Measurements from ENCODE around the gene FRMPD4. TPM values are rescaled to one million over a fixed set of nuclear protein-coding genes. Genes with fewer than 3 reads are reported as not detected.

FRMPD4 gene
- total RNA-seq, 1 donor from 2014 or later, result 0.79 TPM

DNA sequence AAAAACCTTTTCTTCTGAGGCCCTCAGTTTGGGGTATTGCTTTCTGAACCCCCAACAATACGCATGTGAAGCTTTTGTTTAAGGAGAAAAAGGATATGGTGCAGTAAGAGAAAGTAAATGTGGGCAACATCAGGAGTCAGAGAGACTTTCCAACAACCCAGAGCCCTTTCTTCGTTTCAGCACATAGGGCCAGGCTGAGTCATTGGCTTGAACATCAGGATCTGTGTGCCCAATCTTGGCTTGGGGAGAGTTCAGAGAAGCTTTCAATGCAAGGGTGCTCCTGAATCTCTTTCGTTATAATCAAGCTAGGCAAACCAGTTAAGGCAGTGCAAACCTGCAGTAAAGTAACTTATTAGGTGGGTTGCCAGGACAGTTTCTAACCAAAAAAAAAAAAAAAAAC is 191.2 kb downstream of the FRMPD4 start:
- no peak for TF ChIP-seq CTCF (IDR thresholded peaks at IDR 0.05; ENCODE audit: insufficient read depth, low read length, severe bottlenecking)

DNA sequence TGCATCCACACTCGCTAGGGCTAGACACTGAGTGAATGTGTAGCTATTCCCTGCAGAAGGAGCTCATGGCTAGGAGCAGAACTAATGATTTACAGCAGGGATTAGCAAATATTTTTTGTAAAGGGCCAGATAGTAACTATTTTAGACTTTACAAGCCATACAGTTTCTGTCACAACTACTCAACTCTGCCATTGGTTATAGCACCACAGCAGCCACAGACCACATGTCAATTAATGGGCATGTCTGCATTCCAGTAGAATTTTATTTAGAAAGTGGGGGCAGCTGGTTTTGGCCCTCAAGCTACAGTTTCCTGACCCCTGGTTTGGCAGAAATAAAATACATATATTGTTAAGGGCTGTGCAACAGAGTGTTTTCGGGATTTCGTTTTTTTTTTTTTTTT is 192.6 kb downstream of the FRMPD4 start:
- Histone ChIP-seq H3K36me3 (ENCODE audit: control insufficient read depth, insufficient read depth, low read length) (no peaks in the 10 kb centered on the region), H3K27me3 (ENCODE audit: control insufficient read depth, insufficient read depth, low read length) (no peaks in the 10 kb centered on the region), H3K4me3 (ENCODE audit: low read depth, low read length) (no peak overlapping the region)
- DNase-seq (ENCODE audit: low read depth) (no peak), FAIRE-seq (no peak)
- TF ChIP-seq CTCF (IDR thresholded peaks at IDR 0.05; ENCODE audit: insufficient read depth, low read length, severe bottlenecking), result no peak

More for the DNA sequence above, 191.2 kb downstream of the FRMPD4 start:
- no peaks in the 10 kb centered on the region for H3K36me3 ChIP-seq (ENCODE audit: control insufficient read depth, insufficient read depth, low read length)
- FAIRE-seq (peak; percentile 47), DNase-seq (ENCODE audit: low read depth) (peak; percentile 10)
- H3K4me3 ChIP-seq (ENCODE audit: low read depth, low read length), result no peak overlapping the region
- no peaks in the 10 kb centered on the region for H3K27me3 ChIP-seq (ENCODE audit: control insufficient read depth, insufficient read depth, low read length)

DNA sequence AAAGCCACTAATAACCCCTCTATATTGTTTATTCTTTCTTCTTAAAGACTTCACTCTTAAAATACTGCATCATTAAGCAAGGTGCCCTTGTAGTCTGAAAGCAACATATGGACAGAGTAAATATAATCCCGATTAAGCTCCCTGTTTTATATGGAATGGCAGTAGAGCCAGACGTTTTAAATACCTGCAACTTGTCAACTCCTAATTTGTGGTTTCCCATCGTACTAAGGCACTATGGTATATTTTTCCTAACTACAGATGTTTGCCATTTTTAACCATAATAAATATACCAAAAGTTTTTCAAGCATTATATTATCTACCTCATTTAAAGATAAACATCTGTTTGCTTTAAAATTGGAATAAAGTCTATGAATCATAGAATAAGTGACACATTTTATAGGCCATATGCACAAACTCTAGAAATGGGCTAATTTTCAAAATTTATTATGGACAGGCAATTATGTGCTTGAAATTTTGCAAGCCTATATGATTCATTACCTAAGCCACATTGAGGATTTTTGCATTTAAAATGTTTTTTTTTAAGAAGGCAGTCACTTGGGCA is 194.6 kb downstream of the FRMPD4 start:
- DNase-seq (ENCODE audit: low read depth) (no peak), FAIRE-seq (no peak)
- H3K27me3 ChIP-seq (ENCODE audit: control insufficient read depth, insufficient read depth, low read length), result no peaks in the 10 kb centered on the region
- H3K36me3 ChIP-seq (ENCODE audit: control insufficient read depth, insufficient read depth, low read length), result no peaks in the 10 kb centered on the region
- TF ChIP-seq CTCF (IDR thresholded peaks at IDR 0.05; ENCODE audit: insufficient read depth, low read length, severe bottlenecking), result no peak
- no peak overlapping the region for H3K4me3 ChIP-seq (ENCODE audit: low read depth, low read length)

DNA sequence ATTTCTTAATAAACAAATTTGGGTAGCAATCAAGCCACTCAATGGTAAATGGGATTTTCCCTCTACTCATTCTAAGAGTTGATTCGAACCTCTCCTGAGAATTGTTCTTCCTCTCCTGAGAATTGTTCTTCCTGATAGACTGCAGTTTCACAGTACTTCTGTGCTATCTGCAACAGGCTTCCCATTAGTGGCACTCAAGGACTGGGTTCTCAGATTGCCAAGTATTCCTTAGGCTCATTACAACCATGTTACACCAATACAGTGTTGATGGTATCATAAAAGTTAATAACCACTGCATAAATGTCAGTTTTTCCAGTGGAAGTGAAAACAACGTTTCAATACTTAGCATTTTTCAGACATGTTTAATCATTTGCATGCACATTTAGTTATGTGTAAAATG is 201.6 kb downstream of the FRMPD4 start:
- DNase-seq (ENCODE audit: low read depth) (no peak), FAIRE-seq (no peak)
- Histone ChIP-seq H3K36me3 (ENCODE audit: control insufficient read depth, insufficient read depth, low read length) (no peaks in the 10 kb centered on the region), H3K27me3 (ENCODE audit: control insufficient read depth, insufficient read depth, low read length) (no peaks in the 10 kb centered on the region), H3K4me3 (ENCODE audit: low read depth, low read length) (no peak overlapping the region)
- TF ChIP-seq CTCF (IDR thresholded peaks at IDR 0.05; ENCODE audit: insufficient read depth, low read length, severe bottlenecking), result no peak

DNA sequence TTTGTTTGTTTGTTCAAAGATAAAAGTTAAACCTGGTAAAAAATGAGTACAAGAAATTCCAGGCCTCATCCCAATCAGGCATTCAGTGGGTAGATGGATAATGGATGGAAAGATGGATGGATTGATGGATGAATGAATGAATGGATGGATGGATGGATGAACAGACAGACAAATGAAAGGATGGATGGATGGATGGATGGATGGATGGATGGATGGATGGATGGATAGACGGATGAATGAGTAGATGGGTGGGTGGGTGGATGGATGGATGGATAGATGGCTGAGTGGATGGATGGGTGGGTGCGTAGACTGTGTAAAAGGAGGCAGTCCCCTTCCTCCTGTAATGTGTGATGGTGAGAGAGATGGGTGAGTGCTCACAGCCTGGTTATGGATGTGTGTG is 206.7 kb downstream of the FRMPD4 start:
- no peak for TF ChIP-seq CTCF (IDR thresholded peaks at IDR 0.05; ENCODE audit: insufficient read depth, low read length, severe bottlenecking)
- Histone ChIP-seq H3K36me3 (ENCODE audit: control insufficient read depth, insufficient read depth, low read length) (no peaks in the 10 kb centered on the region), H3K27me3 (ENCODE audit: control insufficient read depth, insufficient read depth, low read length) (no peaks in the 10 kb centered on the region), H3K4me3 (ENCODE audit: low read depth, low read length) (no peak overlapping the region)
- FAIRE-seq (no peak), DNase-seq (ENCODE audit: low read depth) (no peak)

DNA sequence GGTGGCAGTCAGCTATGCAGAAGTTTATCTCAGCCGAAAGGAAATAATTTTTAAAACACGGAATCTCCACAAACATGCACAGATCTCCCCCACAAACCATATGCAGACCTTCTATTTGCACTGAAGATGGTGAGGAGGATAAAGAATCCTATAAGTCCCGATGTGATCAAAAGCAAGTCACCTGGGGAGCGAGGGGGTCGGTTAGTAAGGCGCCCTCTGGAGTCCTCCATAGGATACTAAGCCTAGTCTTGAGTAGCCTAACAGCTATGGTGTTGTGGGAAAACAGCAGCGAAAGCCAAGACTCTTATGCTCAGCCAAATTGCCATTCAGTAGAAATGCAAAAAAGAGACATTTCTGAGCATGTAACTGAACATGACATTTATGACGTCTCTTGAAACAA is 210.9 kb downstream of the FRMPD4 start:
- DNase-seq (ENCODE audit: low read depth) (no peak), FAIRE-seq (no peak)
- Histone ChIP-seq H3K27me3 (ENCODE audit: control insufficient read depth, insufficient read depth, low read length) (no peaks in the 10 kb centered on the region), H3K36me3 (ENCODE audit: control insufficient read depth, insufficient read depth, low read length) (no peaks in the 10 kb centered on the region), H3K4me3 (ENCODE audit: low read depth, low read length) (no peak overlapping the region)
- no peak for TF ChIP-seq CTCF (IDR thresholded peaks at IDR 0.05; ENCODE audit: insufficient read depth, low read length, severe bottlenecking)

Data from bronchial epithelial cell (primary cell).